ENCODE results near the gene ENDOU.

Gene ENDOU

GRCh38 chr12:47740606-47741339 lies 15.5 kb upstream of the ENDOU start:
- H3K9me3 Mint-ChIP-seq (ENCODE audit: low read depth) = no peaks in the 10 kb centered on the region
- peaks cover 25% of the 10 kb centered on the region for H3K4me1 Mint-ChIP-seq (ENCODE audit: low read depth)
- no peaks in the 10 kb centered on the region for H3K36me3 Mint-ChIP-seq
- no peaks in the 10 kb centered on the region for H3K27me3 Mint-ChIP-seq
- no peak overlapping the region for H3K4me3 Mint-ChIP-seq
- no peak overlapping the region for H3K27ac Mint-ChIP-seq

- Mint-ChIP-seq H3K36me3 (no peaks in the 10 kb centered on the region), H3K4me1 (ENCODE audit: low read depth) (peaks cover 25% of the 10 kb centered on the region), H3K9me3 (ENCODE audit: low read depth) (no peaks in the 10 kb centered on the region), H3K27me3 (no peaks in the 10 kb centered on the region), H3K27ac (no peak overlapping the region), H3K4me3 (no peak overlapping the region)
Measured at GRCh38 chr12:47739979-47740378, 14.7 kb upstream of the ENDOU start.

GRCh38 chr12:47739297-47739696 lies 14.0 kb upstream of the ENDOU start:
- H3K4me3 Mint-ChIP-seq = no peak overlapping the region
- H3K36me3 Mint-ChIP-seq = no peaks in the 10 kb centered on the region
- no peaks in the 10 kb centered on the region for H3K27me3 Mint-ChIP-seq
- H3K27ac Mint-ChIP-seq = no peak overlapping the region
- H3K9me3 Mint-ChIP-seq (ENCODE audit: low read depth) = no peaks in the 10 kb centered on the region
- H3K4me1 Mint-ChIP-seq (ENCODE audit: low read depth) = peaks cover 25% of the 10 kb centered on the region

GRCh38 chr12:47737936-47738594 lies 12.8 kb upstream of the ENDOU start:
- Mint-ChIP-seq H3K4me1 (ENCODE audit: low read depth) (peaks cover 20% of the 10 kb centered on the region), H3K9me3 (ENCODE audit: low read depth) (no peaks in the 10 kb centered on the region)

GRCh38 chr12:47736877-47737676 lies 11.8 kb upstream of the ENDOU start:
- no peaks in the 10 kb centered on the region for H3K36me3 Mint-ChIP-seq
- no peak overlapping the region for H3K27ac Mint-ChIP-seq
- no peaks in the 10 kb centered on the region for H3K27me3 Mint-ChIP-seq
- H3K9me3 Mint-ChIP-seq (ENCODE audit: low read depth) = no peaks in the 10 kb centered on the region
- no peak overlapping the region for H3K4me3 Mint-ChIP-seq
- H3K4me1 Mint-ChIP-seq (ENCODE audit: low read depth) = peaks cover 14% of the 10 kb centered on the region

More at GRCh38 chr12:47737936-47738594, 12.8 kb upstream of the ENDOU start:
- Mint-ChIP-seq H3K4me3 (no peak overlapping the region), H3K36me3 (no peaks in the 10 kb centered on the region), H3K27ac (no peak overlapping the region), H3K27me3 (no peaks in the 10 kb centered on the region)

- H3K4me3 Mint-ChIP-seq = no peak overlapping the region
- H3K27me3 Mint-ChIP-seq = no peaks in the 10 kb centered on the region
- no peak overlapping the region for H3K27ac Mint-ChIP-seq
- no peaks in the 10 kb centered on the region for H3K36me3 Mint-ChIP-seq
- H3K4me1 Mint-ChIP-seq (ENCODE audit: low read depth) = peaks cover 6% of the 10 kb centered on the region
- no peaks in the 10 kb centered on the region for H3K9me3 Mint-ChIP-seq (ENCODE audit: low read depth)
Measured at GRCh38 chr12:47736216-47736615, 10.9 kb upstream of the ENDOU start.

GRCh38 chr12:47735649-47736048 lies 10.4 kb upstream of the ENDOU start:
- Mint-ChIP-seq H3K4me3 (no peak overlapping the region), H3K9me3 (ENCODE audit: low read depth) (no peaks in the 10 kb centered on the region), H3K36me3 (no peaks in the 10 kb centered on the region), H3K27me3 (no peaks in the 10 kb centered on the region), H3K27ac (no peak overlapping the region), H3K4me1 (ENCODE audit: low read depth) (peaks cover 1% of the 10 kb centered on the region)

GRCh38 chr12:47734725-47735480 lies 9.6 kb upstream of the ENDOU start:
- no peaks in the 10 kb centered on the region for H3K9me3 Mint-ChIP-seq (ENCODE audit: low read depth)

GRCh38 chr12:47733142-47733541 lies 7.9 kb upstream of the ENDOU start:
- Mint-ChIP-seq H3K27ac (no peak overlapping the region), H3K36me3 (peaks cover 3% of the 10 kb centered on the region), H3K27me3 (no peaks in the 10 kb centered on the region), H3K4me3 (no peak overlapping the region), H3K4me1 (ENCODE audit: low read depth) (peaks cover 1% of the 10 kb centered on the region), H3K9me3 (ENCODE audit: low read depth) (no peaks in the 10 kb centered on the region)

More at GRCh38 chr12:47734725-47735480, 9.6 kb upstream of the ENDOU start:
- H3K27me3 Mint-ChIP-seq = no peaks in the 10 kb centered on the region
- peaks cover 1% of the 10 kb centered on the region for H3K4me1 Mint-ChIP-seq (ENCODE audit: low read depth)
- no peak overlapping the region for H3K27ac Mint-ChIP-seq
- H3K4me3 Mint-ChIP-seq = no peak overlapping the region
- no peaks in the 10 kb centered on the region for H3K36me3 Mint-ChIP-seq

GRCh38 chr12:47732504-47732903 lies 7.2 kb upstream of the ENDOU start:
- Mint-ChIP-seq H3K4me3 (no peak overlapping the region), H3K27me3 (no peaks in the 10 kb centered on the region), H3K4me1 (ENCODE audit: low read depth) (peaks cover 1% of the 10 kb centered on the region), H3K36me3 (peaks cover 3% of the 10 kb centered on the region), H3K9me3 (ENCODE audit: low read depth) (no peaks in the 10 kb centered on the region), H3K27ac (no peak overlapping the region)

GRCh38 chr12:47731723-47732122 lies 6.4 kb upstream of the ENDOU start:
- H3K27ac Mint-ChIP-seq = no peak overlapping the region
- no peaks in the 10 kb centered on the region for H3K9me3 Mint-ChIP-seq (ENCODE audit: low read depth)
- no peaks in the 10 kb centered on the region for H3K27me3 Mint-ChIP-seq
- no peak overlapping the region for H3K4me3 Mint-ChIP-seq
- no peaks in the 10 kb centered on the region for H3K4me1 Mint-ChIP-seq (ENCODE audit: low read depth)
- H3K36me3 Mint-ChIP-seq = peaks cover 3% of the 10 kb centered on the region

- Mint-ChIP-seq H3K4me1 (ENCODE audit: low read depth) (no peaks in the 10 kb centered on the region), H3K9me3 (ENCODE audit: low read depth) (no peaks in the 10 kb centered on the region), H3K27ac (no peak overlapping the region), H3K27me3 (no peaks in the 10 kb centered on the region), H3K4me3 (no peak overlapping the region), H3K36me3 (peaks cover 3% of the 10 kb centered on the region)
Measured at GRCh38 chr12:47730341-47730744, 5.1 kb upstream of the ENDOU start.

- Mint-ChIP-seq H3K4me3 (no peak overlapping the region), H3K27me3 (no peaks in the 10 kb centered on the region), H3K27ac (no peak overlapping the region), H3K9me3 (ENCODE audit: low read depth) (no peaks in the 10 kb centered on the region), H3K4me1 (ENCODE audit: low read depth) (no peaks in the 10 kb centered on the region), H3K36me3 (peaks cover 3% of the 10 kb centered on the region)
Measured at GRCh38 chr12:47729233-47729632, 3.9 kb upstream of the ENDOU start.

GRCh38 chr12:47725893-47726292 lies 603 bp upstream of the ENDOU start:
- Mint-ChIP-seq H3K4me3 (no peak overlapping the region), H3K9me3 (ENCODE audit: low read depth) (no peaks in the 10 kb centered on the region), H3K4me1 (ENCODE audit: low read depth) (peaks cover 14% of the 10 kb centered on the region), H3K27ac (peak overlapping the region; percentile 58), H3K27me3 (no peaks in the 10 kb centered on the region), H3K36me3 (peaks cover 3% of the 10 kb centered on the region)

All from activated naive CD8-positive, alpha-beta T cell (primary cell).